HT1080 (cell line): Measurements from ENCODE around the gene ADAM33. TPM values are rescaled to one million over a fixed set of nuclear protein-coding genes. Genes with fewer than 3 reads are reported as not detected.

Experiments
- DNase-seq: peaks from one replicate; pipeline ENCODE4 v3.0.0-alpha.2; 2015; ENCODE audit warnings: low read depth
- total RNA-seq: library from RNA; depleted of rRNA; stranded (reverse); fragments of >200 nt; shearing (Covaris generic); gene quantifications from 2 replicates; pipeline ENCODE4 v1.2.3, GENCODE V29; 2014

Gene ADAM33
- total RNA-seq, 1 experiment from 2014 or later: not detected

DNA sequence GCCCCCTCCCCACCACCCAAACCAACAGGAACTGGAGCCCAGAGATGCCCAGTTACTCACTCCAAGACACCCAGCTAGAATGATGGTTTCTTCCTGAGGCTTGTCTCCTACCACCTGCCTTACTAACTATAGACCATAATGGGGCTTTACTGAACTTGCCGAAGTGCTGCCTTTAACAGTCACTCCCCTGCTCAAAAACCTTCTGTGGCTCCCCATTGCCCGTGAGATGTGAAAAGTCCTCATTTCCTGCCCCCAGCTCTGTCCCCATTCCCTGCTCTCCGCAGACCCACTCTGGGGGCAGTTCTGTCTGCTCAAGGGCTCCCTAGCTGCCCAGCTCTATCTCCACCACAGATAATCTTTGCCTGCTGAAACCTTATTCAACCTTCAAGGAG is 25.7 kb upstream of the ADAM33 start:
- DNase-seq: no peak

DNA sequence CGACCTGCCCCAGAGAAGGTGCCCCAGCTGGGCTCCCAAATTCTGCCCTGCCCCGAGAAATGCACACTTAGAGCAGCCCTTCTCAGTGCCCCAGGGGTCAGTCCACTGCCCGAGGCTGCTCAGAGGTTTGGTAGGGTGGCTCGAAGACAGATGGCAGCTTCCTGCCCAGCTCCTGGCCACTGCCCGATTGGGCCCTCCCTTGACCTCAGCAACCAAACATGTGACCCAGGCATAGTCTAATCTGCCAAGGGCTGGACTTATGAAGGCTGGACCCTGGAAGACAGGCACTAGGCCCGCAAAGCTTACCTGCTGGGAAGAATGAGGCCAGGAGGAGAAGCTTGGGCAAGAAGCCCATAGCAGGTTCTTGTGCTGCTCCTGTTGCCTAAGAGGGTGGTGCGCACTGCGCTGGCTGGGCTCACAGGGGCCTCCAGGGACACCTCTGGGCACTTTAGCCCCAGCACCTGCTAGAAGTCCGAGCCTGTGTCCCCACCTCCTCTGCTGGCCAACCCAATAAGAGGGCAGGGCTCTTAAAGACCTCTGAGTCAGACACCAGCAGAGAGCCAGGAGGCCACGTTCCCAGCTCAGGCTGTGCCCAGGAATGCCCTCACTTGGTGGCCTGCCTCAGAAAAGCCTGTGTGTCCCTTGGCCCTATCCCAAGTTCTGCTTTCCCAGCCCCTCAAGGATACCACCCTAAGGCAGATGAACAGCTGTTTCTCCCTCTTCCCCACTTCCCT is 25.1 kb upstream of the ADAM33 start:
- no peak for DNase-seq

DNA sequence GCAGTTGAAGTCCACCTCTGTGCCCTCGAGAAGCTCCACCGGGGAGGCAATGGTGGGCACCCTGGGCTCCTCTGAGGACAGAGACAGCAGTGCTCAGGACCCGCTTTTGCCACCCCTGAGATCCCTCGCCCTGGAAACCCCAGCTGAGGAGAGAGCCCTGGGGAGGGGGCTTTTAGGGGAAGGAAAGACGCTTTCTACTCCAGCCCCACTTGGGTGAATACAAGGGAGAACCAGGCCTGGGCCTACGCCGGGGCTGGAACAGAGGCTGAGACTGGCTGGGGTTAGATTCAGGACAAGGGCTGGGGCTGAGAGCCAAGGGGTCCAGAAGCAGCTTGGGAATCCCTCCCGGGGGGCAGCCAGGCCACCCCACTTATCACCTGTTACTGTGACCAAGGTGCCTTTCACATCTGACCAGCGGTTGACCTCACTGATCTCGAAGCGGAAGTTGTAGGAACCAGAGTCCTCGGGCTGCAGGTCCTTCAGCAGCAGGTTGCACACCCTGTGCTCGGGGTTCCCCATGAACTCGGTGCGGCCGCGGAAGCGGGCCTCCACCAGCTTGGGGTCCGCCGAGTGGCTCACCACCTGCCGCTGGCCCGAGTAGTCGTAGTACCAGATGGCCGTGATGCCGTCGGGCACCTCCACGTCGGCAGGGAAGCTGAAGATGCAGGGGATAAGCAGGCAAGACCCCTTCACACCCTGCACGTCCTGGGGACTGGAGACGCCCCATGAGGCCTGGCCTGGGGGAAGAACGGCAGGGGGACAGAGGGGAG is 24.3 kb upstream of the ADAM33 start:
- no peak for DNase-seq

DNA sequence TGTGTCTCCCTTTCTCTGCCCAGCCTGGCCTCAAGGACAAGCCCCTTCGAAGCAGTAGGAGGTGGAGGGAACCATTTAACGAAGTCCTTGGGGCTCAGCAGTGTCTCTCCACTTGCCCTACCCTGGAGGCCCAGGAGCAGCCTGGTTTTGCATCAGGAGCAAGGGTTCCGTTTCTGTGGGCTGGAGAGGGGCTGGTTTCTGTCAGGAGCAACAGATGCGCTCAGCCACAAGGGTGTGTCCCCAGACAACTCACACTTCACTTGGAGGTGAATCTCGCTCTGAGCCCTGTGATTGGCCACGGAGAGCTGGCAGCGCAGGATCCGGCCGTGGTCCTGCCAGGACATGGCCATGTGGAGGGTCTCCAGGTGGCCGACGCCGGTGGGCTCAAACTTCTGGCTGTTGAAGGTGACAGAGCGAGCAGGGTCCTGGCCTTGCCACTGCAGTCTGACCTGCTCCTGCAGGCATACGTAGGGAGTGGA is 23.7 kb upstream of the ADAM33 start:
- no peak for DNase-seq

DNA sequence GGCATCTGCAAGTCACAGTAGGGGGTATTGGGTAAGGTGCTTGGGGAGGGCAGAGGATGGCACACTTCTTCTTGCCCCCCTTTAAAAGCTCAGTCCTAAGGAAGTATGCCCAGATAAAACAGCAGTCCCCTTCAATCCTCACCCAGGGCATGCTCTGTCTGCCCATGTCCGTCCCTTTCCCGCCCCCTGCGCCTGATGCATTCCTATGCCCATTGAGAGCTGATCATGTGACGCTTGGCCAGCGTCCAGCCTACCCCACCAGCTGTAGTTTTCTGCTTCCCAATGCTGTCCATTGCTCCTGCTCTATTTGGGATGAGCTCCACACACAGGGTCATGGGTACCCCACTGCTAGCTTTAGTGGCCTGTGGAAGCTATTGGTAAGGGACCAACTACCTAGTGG is 22.3 kb upstream of the ADAM33 start:
- DNase-seq: no peak

DNA sequence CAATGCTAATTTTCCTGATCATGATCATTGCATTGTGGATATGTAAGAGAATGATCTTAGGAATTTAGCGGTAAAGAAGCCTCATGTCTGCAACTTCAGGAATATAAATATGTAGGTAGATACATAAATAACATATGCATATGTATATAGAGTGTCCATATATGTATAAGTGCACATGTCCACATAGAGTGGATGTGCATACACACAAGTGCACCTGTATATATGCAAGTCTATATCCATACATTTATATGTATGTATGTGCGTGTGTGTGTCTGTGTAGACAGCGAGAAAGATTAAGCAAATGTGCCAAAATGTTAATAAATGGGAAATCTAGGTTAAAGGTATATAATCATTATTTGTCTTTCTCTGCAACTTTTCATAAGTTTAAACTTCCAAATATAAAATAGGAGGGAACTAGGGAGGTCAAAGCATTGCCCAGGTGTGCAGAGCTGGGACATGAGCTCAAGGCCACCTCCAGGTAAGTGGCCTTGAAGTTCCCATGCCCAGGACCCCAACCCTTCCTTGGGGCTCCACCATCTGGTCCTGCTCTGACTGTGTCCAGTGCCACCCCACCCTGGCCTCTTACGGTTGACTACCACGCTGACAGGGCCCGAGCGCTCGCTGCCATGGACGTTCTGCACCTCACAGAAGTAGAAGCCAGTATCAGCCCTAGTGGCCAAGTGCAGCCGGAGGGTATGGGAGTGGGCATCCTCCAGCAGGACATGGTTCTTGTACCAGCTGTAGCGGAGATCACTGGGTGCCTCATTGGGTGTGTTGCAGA is 21.0 kb upstream of the ADAM33 start:
- DNase-seq: no peak

- DNase-seq: no peak
These were observed 19.5 kb upstream of the ADAM33 start for GRCh38 chr20:3701061-3701998.

DNA sequence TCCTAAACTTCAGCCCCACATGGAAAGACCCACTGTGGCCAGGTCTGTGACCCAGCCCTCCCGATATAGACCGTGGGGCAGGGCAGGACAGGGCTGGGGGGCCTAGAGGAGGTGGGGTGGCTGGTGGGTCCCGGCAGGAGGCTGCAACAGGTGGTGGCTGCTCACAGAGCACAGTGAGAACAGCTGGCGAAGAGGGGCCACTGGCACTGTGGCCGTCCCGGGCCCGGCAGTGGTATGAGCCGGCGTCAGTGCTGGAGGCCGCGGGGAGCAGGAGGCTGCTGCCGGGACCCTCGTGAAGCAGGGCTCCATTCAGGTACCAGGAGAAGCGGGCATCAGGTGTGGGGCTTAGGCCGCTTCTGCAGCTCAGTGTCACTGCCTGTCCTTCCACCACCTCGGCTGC is 17.2 kb upstream of the ADAM33 start:
- no peak for DNase-seq

DNA sequence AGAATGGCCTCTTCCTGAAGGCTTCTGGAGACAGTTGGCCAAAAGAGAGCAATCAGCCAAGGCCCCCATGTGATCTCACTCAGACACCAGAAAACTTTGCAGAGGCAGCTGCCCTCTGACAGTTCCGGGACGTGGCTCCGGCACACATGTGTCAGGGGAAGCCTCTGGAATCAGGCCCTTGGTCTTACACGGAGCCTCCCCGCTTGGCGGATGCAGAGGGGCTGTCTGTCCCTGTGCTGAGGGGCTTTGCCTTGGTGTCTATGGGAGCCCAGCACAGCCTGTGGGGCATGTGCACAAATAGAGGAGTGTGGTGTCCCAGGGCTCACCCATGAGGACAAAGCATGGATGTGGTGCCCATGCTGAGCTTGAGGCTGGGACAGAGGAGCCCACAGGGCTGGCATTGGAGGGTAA is 16.8 kb upstream of the ADAM33 start:
- DNase-seq: no peak

DNA sequence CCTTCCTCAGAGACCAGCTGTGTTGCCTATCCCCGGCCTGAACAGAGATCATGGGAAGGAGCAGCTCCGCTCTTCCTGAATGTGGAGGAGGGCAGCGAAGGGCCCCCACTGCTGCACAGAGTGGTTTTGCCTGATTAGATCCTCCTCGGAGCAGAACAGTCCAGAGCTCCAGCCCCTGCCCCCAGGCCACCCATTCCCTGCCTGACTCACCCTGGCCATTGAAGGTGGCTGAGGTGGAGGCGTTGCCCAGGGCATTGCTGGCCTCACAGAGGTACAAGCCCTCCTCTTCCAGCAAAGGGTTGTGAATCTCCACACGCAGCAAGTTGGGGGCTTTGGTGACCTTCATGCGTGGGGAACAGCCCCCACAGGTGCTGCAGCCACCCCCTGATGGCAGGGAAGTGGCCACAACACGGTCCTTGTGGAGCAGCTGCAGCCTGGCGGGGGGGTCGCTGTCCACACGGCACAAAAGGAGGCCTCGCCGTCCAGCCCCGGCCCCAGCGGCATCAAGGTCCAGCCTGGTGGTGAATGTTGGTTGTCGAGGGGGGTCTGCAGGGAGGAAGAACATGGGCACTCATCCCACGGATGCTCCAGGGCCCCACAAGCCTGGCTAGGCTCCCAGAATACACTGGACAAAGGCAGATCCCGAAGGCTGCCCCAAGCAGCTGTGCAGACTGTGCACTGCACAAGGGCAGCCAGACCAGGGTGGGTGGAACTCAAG is 15.9 kb upstream of the ADAM33 start:
- no peak for DNase-seq

DNA sequence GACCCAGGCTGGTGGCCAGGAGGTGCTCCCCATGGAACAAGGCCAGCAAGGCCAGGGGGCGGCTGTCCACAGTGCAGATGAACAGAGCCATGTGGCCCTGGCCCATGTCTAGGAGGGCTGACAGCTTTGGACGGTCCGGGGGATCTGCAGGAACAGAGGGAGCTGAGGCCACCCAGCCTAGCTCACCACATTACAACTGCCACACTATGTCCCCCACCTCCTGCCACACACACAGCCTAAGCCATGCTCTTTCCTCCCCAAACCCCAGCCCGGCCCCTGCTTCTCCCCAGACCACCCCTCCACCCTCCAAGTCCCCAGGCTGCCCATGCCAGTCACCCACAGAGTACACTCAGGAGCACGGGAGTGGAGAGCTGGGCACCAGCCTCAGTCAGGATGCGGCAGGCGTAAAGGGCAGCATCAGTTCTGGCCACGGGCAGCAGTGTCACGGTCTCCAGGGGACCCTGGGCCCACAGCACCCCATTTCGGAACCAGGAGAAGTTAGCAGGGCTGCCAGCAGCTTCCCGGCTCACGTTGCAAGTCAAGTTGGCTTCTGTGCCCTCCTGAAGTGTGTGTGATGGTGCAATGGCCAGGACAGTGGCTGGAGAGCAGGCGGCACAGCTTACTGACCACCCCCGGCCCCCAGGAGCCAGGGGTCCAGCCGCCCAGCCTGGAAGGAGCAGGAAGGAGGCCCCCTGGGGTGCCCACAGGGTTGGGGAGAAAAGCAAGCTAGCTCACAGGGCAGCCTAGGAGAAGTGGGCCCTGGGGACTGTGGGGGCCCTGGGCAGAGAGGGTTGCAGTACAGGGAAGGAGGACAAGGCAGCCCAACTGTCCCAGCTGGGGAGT is 15.2 kb upstream of the ADAM33 start:
- no peak for DNase-seq

DNA sequence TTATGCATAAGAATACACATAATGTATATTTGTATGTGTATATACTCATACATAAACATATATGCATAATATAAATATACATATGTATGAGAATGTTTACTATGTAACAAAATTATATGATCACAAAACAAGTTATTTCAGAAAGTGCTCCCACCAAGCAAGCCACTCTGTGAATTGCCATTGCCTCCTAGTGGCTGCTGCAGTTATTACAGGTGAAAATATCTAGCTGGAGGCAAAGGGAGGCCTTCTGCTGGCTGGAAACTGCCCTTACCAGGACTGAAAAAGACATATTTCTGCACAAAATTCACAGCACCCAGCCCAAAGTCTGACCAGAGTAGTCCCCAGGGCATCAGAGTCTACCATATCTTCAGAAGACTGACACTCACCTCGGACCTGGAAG is 14.4 kb upstream of the ADAM33 start:
- no peak for DNase-seq

GRCh38 chr20:3694864-3695263 is 13.1 kb upstream of the ADAM33 start:
- DNase-seq: no peak

- no peak for DNase-seq
These were observed 11.6 kb upstream of the ADAM33 start for GRCh38 chr20:3693376-3693775.

DNA sequence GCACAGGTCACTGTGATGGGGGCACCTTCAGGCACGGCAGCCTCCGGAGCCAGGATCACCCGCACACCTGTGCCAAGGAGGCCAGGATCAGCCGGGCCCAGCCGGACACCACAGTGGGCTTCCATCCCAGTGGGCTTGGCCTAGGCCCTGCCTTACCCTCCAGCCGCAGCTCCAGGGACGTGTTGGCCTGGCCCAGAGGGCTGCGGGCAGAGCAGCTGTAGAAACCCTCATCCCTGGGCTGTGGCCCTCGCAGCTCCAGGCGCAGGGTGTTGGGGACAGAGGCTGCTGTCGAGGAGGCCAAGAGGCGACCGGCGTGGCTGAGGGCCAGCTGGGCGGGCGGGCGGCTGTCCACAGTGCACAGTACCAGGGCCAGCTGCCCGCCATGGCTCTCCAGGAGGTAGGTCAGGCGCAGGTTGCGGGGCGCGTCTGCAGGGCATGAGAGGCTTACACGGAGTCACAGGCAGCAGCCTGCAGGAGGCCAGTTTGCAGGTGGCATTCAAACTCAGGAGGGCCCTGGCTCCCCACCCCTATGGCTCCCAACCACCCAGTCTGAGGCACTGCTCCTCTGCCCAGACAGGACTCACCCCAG is 11.0 kb upstream of the ADAM33 start:
- no peak for DNase-seq

GRCh38 chr20:3691897-3692296 is 10.1 kb upstream of the ADAM33 start:
- DNase-seq: no peak

- no peak for DNase-seq
These were observed 9.5 kb upstream of the ADAM33 start for GRCh38 chr20:3691306-3691705.

DNA sequence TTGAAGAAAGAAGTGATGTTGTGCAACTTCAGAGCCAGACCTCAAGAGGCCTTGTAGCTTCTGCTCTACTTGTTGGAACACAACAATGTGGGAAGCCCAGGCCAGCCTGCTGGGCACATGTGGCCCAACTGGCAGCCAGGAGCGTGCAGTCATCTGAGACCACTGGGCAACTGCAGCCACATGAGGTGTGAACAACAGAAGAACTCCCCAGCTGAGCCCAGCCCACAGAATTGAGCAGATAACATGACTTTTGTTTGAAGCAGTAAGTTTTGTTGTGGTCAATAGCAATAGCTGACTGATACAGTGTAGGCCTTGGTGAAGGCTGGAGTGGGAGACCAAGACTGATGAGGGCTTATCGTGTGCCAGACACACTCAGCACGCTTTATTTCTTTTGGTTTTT is 8.6 kb upstream of the ADAM33 start:
- DNase-seq: no peak

DNA sequence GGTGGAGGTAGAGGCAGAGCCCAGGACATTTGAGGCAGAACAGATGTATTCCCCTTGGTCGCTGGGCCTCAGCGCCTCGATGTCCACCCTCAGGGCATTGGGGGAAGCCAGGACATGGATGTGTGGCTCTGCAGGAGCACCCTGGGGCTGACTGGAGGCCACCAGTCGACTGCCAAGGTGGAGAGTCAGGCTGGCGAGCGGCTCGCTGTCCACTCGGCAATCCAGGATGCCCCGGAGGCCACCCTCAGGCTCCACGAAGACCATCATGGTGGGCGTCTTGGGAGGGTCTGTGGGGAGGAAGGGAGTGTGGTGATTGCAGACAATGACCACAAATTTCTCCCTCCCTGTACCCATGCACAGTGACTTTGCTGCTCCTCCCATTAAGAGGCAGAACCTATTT is 8.2 kb upstream of the ADAM33 start:
- DNase-seq: no peak
